GM12892 (cell line): ENCODE results near the gene GABRR2.

Source experiments
- POLR2A ChIP-seq: IDR thresholded peaks from 2 replicates; pipeline ENCODE4 v1.6.1; 2011; ENCODE audit warnings: low read depth, low read length, control low read depth
- POLR2AphosphoS5 ChIP-seq: IDR thresholded peaks from 2 replicates; pipeline ENCODE4 v1.6.1; 2011; ENCODE audit warnings: low read depth, low read length, control low read depth
- TAF1 ChIP-seq: IDR thresholded peaks from 2 replicates; pipeline ENCODE4 v1.6.1; 2011; ENCODE audit warnings: low read depth, mild to moderate bottlenecking, control low read depth, low read length, borderline replicate concordance

GRCh38 chr6:89335164-89335563, 20.1 kb upstream of the GABRR2 start:
- no peak for TF ChIP-seq POLR2AphosphoS5
- TF ChIP-seq POLR2A, result no peak
- no peak for TF ChIP-seq TAF1
